Measurements from ENCODE around the gene PPP1R8.

PPP1R8 gene

GRCh38 chr1:27889506-27889905, 58.9 kb downstream of the PPP1R8 start:
- no peak for TF ChIP-seq CTCF (conservative IDR thresholded peaks at IDR 0.05; ENCODE audit: control insufficient read depth, insufficient read depth, low read depth, low read length)
- no peak overlapping the region for H3K4me3 ChIP-seq (ENCODE audit: control insufficient read depth, low read depth, low read length)
- no peak for DNase-seq (ENCODE audit: low read depth)

GRCh38 chr1:27891196-27891889, 60.8 kb downstream of the PPP1R8 start:
- TF ChIP-seq CTCF (conservative IDR thresholded peaks at IDR 0.05; ENCODE audit: control insufficient read depth, insufficient read depth, low read depth, low read length) = no peak
- no peak overlapping the region for H3K4me3 ChIP-seq (ENCODE audit: control insufficient read depth, low read depth, low read length)
- no peak for DNase-seq (ENCODE audit: low read depth)

- no peak for DNase-seq (ENCODE audit: low read depth)
- H3K4me3 ChIP-seq (ENCODE audit: control insufficient read depth, low read depth, low read length) = no peak overlapping the region
- no peak for TF ChIP-seq CTCF (conservative IDR thresholded peaks at IDR 0.05; ENCODE audit: control insufficient read depth, insufficient read depth, low read depth, low read length)
Observed at GRCh38 chr1:27894521-27894920, 63.9 kb downstream of the PPP1R8 start.

All from fibroblast of mammary gland (primary cell).